GF-D8 (cell line): ENCODE data around the gene HADHA.
"Not testable (repeated sequence)": the region's sequence is repeated elsewhere in the genome, so short reads cannot be mapped to it uniquely, and the experiment has no call there.

Source experiments
- DNase-seq: peaks from one replicate; lab custom pipeline; 2025; lab: John Stamatoyannopoulos, UW

Gene HADHA

GRCh38 chr2:26173776-26174482, 70.5 kb downstream of the HADHA start:
- DNase-seq: no peak

- DNase-seq: no peak
Measured at GRCh38 chr2:26172871-26173775, 71.3 kb downstream of the HADHA start, which contains the start of gene GAREM2. Gene GAREM2 (plus strand): TSS chr2:26173088. CDS start chr2:26173221, 133 bp downstream.

GRCh38 chr2:26172189-26172870, 72.1 kb downstream of the HADHA start:
- no peak for DNase-seq

GRCh38 chr2:26170795-26171194, 73.6 kb downstream of the HADHA start:
- DNase-seq: no peak

GRCh38 chr2:26169681-26170414, 74.6 kb downstream of the HADHA start:
- no peak for DNase-seq

- no peak for DNase-seq
Measured at GRCh38 chr2:26169226-26169625, 75.2 kb downstream of the HADHA start.

- no peak for DNase-seq
Measured at GRCh38 chr2:26168785-26169184, 75.6 kb downstream of the HADHA start.

- DNase-seq: not testable (repeated sequence)
Measured at GRCh38 chr2:26166541-26166940, 77.9 kb downstream of the HADHA start.

GRCh38 chr2:26165403-26165802, 79.0 kb downstream of the HADHA start:
- DNase-seq: no peak

- DNase-seq: no peak
Measured at GRCh38 chr2:26164641-26165211, 79.7 kb downstream of the HADHA start.

GRCh38 chr2:26164231-26164630, 80.2 kb downstream of the HADHA start:
- no peak for DNase-seq

- DNase-seq: no peak
Measured at GRCh38 chr2:26162963-26163362, 81.5 kb downstream of the HADHA start.

- DNase-seq: no peak
Measured at GRCh38 chr2:26161926-26162325, 82.5 kb downstream of the HADHA start.

GRCh38 chr2:26157580-26157979, 86.9 kb downstream of the HADHA start:
- no peak for DNase-seq

- no peak for DNase-seq
Measured at GRCh38 chr2:26150243-26150642, 94.2 kb downstream of the HADHA start.

GRCh38 chr2:26148501-26148900, 95.9 kb downstream of the HADHA start:
- no peak for DNase-seq

- DNase-seq: peak; percentile 32
Measured at GRCh38 chr2:26144953-26145680, 99.3 kb downstream of the HADHA start.

GRCh38 chr2:26144031-26144430, 100.4 kb downstream of the HADHA start:
- peak; percentile 65 for DNase-seq

- DNase-seq: no peak
Measured at GRCh38 chr2:26141145-26141769, 103.2 kb downstream of the HADHA start.
